Diencephalon (tissue), 1 donor: Measurements from ENCODE around the gene ENTPD1. TPM values are rescaled to one million over a fixed set of nuclear protein-coding genes. Genes with fewer than 3 reads are reported as not detected.

Experiments
- total RNA-seq: library from RNA; depleted of rRNA; stranded (reverse); fragments of >200 nt; gene quantifications from one replicate; pipeline ENCODE4 v1.2.3, GENCODE V29; 2014

The ENTPD1 gene, protein sequence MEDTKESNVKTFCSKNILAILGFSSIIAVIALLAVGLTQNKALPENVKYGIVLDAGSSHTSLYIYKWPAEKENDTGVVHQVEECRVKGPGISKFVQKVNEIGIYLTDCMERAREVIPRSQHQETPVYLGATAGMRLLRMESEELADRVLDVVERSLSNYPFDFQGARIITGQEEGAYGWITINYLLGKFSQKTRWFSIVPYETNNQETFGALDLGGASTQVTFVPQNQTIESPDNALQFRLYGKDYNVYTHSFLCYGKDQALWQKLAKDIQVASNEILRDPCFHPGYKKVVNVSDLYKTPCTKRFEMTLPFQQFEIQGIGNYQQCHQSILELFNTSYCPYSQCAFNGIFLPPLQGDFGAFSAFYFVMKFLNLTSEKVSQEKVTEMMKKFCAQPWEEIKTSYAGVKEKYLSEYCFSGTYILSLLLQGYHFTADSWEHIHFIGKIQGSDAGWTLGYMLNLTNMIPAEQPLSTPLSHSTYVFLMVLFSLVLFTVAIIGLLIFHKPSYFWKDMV
- total RNA-seq = 16.6 TPM

DNA sequence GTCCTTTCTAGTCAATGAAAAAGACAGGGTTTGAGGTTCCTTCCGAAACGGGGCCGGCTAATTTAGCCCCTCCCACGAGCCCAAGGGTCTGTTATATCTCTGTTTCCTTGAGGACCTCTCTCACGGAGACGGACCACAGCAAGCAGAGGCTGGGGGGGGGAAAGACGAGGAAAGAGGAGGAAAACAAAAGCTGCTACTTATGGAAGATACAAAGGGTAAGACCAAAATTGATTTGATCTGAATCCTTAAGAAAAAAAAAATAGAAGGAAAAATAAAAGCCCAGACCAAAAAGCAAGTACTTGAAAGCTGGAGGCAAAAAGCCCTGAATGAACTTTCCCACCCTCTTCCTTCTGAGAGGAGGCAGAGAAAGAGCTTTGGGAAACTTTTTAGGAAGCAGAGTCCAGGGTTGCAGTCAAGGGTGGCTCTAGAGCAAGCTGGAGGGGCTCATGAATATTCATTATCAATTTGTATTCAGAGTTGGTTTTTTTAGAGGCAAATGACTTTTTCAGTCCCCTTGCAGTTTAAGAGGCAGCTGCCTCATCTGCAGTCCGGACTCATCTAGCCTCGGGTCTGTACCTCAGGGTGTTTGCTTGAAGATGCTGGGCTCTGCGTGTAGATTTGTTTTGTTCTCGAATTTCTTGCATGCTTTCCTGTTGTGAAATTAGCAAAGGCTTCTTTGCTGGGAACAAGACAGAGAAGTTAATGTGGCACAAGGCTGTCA, at the start of gene ENTPD1:
Gene ENTPD1, plus strand, starts transcription at position 123 of the 721 bp plus-strand sequence. Its CDS starts 77 bp downstream, at position 200.

DNA sequence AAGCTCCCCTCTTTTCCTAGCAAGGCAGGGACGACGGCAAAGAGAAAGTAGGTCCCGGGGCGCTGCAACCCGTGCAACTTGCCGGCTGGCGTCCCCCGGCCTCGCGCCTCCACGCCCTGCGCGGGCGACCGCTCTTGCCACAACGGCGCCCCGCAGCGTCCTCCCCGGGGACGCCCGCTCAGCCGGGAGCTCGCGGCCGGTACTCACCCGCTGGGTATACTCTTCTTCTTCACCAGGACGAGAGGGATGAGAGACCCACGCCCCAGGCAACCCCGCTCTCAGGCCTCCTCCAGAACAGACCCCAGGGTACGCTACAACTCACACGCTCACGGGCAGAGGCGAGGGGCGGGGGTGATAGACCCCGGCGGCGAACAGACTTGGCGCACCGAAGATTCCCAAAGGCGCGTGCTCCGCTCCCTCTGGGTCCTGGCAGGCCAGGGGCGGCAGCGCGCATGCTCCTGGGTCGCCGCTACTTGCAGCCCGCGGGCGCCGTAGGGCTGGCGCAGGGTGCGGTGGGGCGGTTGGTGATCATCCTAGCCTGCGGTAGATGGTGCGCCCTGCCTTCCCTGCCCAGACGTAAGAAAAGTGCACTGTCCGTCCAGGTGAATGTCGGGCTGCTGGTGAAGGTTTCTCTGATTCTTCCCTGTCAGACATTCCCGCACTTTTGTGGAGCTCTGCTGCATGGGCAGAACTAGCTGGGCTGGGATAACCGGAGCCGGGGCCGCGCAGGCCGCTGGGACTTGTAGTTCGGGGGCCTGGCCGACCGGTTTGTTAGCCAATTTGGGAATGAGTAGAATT, 151.7 kb downstream of the ENTPD1 start, which contains the start of gene CC2D2B:
Gene CC2D2B, plus strand, starts transcription at position 520 of the 798 bp plus-strand sequence. CDS start 3,349 bp downstream, outside the sequence.

Other genes with a start within 250 kb of the ENTPD1 start
- 90.7 TPM for gene SORBS1, start 194.8 kb upstream of the ENTPD1 start, total RNA-seq
- gene ALDH18A1, start 99.5 kb upstream of the ENTPD1 start, total RNA-seq = 39.9 TPM
- gene TCTN3, start 62.2 kb upstream of the ENTPD1 start, total RNA-seq = 25.8 TPM
- gene CC2D2B, start 151.8 kb downstream of the ENTPD1 start, total RNA-seq = 3.5 TPM